IPS-15b (cell line): ENCODE data around the gene NCF2.

Experiments used
- H3K27me3 ChIP-seq: one replicate; pipeline ENCODE4 v1.6.1; 2013; ENCODE audit warnings: low read length; ENCODE audit not compliant: control insufficient read depth, insufficient read depth
- H3K36me3 ChIP-seq: one replicate; pipeline ENCODE4 v1.6.1; 2013; ENCODE audit warnings: low read length; ENCODE audit not compliant: control insufficient read depth, insufficient read depth
- H3K4me1 ChIP-seq: one replicate; pipeline ENCODE4 v1.6.1; 2013; ENCODE audit warnings: mild to moderate bottlenecking, low read length; ENCODE audit not compliant: control insufficient read depth, insufficient read depth
- H3K4me3 ChIP-seq: one replicate; pipeline ENCODE4 v1.5.1; 2013; ENCODE audit warnings: low read depth, low read length
- H3K9ac ChIP-seq: one replicate; pipeline ENCODE4 v1.6.1; 2013; ENCODE audit warnings: low read depth, mild to moderate bottlenecking, low read length
- H3K9me3 ChIP-seq: one replicate; pipeline ENCODE4 v1.6.1; 2013; ENCODE audit warnings: mild to moderate bottlenecking, low read length; ENCODE audit not compliant: control insufficient read depth, insufficient read depth

The NCF2 gene

DNA sequence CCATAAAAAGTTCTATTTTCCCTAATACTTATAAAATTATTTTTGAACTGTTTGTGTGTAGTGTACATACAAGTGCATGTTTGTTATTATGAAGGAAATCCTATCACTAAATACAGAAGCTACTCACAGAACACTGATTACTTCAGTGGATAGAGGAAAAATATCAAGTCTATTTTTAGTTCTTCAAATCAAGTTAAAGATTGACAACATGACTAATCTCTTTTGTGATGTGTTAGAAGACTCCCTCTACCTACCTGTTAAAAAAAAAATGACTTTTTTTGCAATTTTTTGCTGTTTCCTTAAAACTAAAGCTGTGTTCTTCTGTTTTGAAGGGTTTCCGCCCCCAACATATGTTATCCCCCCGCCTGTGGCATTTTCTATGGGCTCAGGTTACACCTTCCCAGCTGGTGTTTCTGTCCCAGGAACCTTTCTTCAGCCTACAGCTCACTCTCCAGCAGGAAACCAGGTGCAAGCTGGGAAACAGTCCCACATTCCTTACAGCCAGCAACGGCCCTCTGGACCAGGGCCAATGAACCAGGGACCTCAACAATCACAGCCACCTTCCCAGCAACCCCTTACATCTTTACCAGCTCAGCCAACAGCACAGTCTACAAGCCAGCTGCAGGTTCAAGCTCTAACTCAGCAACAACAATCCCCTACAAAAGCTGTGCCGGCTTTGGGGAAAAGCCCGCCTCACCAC lies 45.5 kb downstream of the NCF2 start:
- H3K4me1 ChIP-seq = peaks cover 12% of the 10 kb centered on the region
- H3K36me3 ChIP-seq = peaks cover 30% of the 10 kb centered on the region
- H3K27me3 ChIP-seq = no peaks in the 10 kb centered on the region
- no peak overlapping the region for H3K4me3 ChIP-seq
- H3K9me3 ChIP-seq = no peaks in the 10 kb centered on the region
- H3K9ac ChIP-seq = no peak overlapping the region

DNA sequence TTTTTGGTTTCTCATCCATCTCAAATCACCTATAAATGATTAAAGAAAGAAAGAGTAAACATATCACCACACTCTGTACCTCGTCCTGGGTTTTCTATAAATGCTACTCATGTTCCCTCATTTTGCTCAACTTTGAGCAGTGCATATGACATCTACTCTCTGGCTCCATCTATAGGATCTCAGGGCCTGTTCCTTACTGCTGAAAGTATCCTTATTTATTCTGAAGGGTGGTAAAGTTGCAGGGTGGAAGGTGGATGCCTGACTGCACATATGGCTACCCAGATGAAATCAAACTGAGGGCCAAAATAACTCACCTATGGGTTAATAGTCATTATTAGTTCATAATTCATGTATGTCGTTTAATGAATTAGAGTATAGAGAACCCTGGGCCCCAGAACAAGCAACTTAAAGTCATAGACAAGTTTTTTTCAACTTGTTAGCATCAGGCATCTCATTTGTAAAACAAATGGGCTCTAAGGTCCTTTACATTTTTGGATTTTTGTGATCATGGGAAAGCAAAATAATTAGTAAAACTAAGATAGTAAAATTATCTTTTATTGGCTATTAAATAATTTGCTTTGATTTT lies 46.5 kb downstream of the NCF2 start:
- Histone ChIP-seq H3K4me1 (peaks cover 12% of the 10 kb centered on the region), H3K4me3 (no peak overlapping the region), H3K9ac (no peak overlapping the region), H3K36me3 (peaks cover 25% of the 10 kb centered on the region), H3K27me3 (no peaks in the 10 kb centered on the region), H3K9me3 (no peaks in the 10 kb centered on the region)

DNA sequence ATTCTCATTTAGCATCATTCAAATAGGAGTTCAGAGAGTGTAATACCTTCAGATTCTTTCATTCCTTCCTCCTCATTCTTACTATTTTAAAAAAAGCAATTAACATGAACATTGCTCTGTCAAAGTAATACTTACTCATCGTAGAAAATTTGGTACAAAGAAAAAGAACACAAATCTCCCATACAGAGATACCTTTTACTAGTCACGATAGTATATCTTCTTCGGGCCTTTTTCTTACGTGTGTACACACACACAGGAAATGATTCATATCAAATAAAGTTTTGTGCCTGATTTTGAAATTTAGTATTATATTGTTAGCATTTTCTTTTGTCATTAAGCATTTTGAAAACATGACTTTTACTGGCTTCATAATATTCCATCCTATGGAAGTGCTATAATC lies 52.9 kb downstream of the NCF2 start:
- H3K4me3 ChIP-seq = no peak overlapping the region
- no peaks in the 10 kb centered on the region for H3K4me1 ChIP-seq
- no peak overlapping the region for H3K9ac ChIP-seq
- H3K27me3 ChIP-seq = no peaks in the 10 kb centered on the region
- peaks cover 11% of the 10 kb centered on the region for H3K36me3 ChIP-seq
- no peaks in the 10 kb centered on the region for H3K9me3 ChIP-seq

DNA sequence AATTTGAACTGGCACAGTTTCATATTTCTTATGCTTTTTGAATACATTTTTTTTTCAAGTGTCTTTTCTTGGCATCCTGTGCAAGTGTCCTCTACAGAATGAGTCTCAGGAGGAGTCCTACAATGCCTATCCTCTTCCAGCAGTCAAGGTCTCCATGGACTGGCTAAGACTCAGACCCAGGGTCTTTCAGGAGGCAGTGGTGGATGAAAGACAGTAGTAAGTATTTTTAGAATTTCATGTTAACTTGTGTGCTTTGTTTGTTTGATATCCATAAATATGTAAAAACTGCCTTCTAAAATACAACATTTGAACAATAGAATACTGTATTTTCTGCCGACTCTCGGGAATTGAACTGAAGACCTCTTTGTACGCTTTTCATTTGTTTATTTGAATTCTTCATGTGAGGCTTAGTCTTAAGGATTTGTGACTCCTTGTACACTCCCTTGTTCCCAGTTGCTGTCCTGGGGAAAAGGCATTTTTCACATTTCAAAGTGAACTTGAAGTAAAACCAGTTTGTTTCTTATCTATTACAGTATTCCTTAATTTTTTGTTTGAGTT lies 56.6 kb downstream of the NCF2 start:
- no peaks in the 10 kb centered on the region for H3K27me3 ChIP-seq
- H3K36me3 ChIP-seq = peaks cover 5% of the 10 kb centered on the region
- no peak overlapping the region for H3K4me3 ChIP-seq
- no peaks in the 10 kb centered on the region for H3K9me3 ChIP-seq
- H3K4me1 ChIP-seq = no peaks in the 10 kb centered on the region
- H3K9ac ChIP-seq = no peak overlapping the region

DNA sequence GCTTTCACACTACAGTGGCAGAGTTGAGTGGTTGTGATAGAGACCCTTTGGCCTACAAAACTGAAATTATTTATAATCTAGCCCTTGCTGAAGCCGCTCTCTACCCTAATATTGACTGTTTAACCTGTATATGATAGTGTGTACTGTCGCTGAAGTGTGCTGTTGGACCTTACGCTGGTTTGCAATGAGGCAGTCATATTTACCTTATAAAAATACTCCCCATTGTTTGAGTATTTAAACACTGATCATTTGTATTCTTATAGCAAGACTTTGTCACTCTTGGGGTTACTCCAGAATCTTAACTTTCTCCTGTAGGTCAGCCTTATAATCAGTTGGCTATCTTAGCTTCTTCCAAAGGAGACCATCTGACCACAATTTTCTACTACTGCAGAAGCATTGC lies 61.7 kb downstream of the NCF2 start:
- Histone ChIP-seq H3K9ac (no peak overlapping the region), H3K4me3 (no peak overlapping the region), H3K4me1 (no peaks in the 10 kb centered on the region), H3K27me3 (no peaks in the 10 kb centered on the region), H3K9me3 (no peaks in the 10 kb centered on the region), H3K36me3 (peaks cover 5% of the 10 kb centered on the region)

DNA sequence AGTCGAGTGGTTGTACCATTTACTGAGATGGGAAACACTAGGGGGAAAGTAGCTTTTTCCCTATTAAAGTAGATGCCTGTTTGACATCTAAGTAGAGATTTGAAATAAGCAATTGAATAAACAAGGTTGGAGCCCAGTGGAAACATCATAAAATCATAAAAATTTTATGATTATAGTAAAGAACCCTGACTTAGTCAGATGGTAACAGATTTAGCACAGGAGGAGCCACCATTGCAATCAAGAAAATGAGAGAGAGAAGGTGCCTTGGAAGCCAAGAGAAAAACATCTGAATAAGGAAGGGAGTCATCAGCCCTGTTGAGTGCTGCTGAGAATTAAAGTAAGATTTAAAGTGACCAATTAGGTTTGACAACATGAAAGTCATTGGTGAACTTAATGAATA lies 68.2 kb downstream of the NCF2 start:
- Histone ChIP-seq H3K36me3 (peaks cover 8% of the 10 kb centered on the region), H3K4me1 (no peaks in the 10 kb centered on the region), H3K27me3 (no peaks in the 10 kb centered on the region), H3K9me3 (no peaks in the 10 kb centered on the region), H3K9ac (no peak overlapping the region), H3K4me3 (no peak overlapping the region)

DNA sequence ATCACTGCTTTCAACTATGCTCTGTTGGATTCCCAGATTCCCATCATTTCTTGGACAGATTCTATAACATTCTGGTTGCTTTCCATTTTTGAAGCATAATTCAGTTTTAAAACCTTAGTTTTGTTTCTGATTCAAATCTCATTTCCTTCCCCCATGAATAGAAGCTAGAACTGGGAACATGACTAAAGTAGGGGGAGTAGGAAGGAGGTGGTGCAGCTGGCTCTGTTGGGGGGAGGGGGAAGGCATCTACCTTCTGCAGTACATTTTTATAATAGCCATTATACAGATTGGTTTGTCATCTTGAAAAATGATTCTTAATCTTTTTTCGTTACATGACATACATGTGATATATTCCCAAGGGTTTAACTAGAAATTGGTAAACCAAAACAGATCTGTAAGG lies 69.9 kb downstream of the NCF2 start:
- Histone ChIP-seq H3K27me3 (no peaks in the 10 kb centered on the region), H3K4me3 (no peak overlapping the region), H3K36me3 (peaks cover 8% of the 10 kb centered on the region), H3K4me1 (no peaks in the 10 kb centered on the region), H3K9me3 (no peaks in the 10 kb centered on the region), H3K9ac (no peak overlapping the region)

DNA sequence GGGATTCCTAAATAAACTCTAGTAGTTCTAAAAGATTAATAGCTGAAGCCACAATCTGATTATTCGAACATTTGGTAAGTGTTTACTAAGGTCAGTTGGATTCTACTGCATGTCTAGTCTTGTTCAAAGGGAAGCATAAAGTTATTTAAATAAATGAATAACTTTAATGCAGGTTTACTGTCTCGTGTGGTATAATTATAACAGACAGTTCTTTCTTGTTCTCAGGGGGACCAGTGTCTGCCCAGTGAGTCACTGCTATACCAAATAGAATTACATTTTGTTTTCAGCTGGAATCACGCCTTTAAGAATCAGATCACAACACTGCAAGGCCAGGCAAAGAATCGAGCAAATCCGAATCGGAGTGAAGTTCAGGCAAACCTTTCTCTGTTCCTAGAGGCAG lies 72.9 kb downstream of the NCF2 start:
- H3K9ac ChIP-seq = no peak overlapping the region
- no peak overlapping the region for H3K4me3 ChIP-seq
- no peaks in the 10 kb centered on the region for H3K27me3 ChIP-seq
- peaks cover 8% of the 10 kb centered on the region for H3K36me3 ChIP-seq
- no peaks in the 10 kb centered on the region for H3K4me1 ChIP-seq
- H3K9me3 ChIP-seq = no peaks in the 10 kb centered on the region

DNA sequence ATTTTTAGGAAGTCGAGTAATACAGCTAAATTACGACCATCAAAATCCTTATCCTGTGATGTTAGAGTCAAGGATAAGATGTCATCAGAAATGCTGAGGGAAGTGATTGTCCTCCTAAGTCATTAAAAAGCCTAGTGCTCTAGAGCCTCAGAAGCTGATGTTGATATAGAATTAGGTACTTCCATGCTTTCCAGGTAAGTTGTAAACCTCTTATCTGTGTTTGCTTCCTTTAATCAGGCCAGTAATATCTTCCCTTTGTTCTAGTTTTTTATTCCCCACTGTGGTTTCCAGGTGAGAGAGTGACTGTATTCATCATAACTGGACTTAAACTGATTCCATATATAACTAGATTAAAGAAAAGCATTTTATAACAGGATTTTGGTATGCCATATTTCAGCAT lies 73.5 kb downstream of the NCF2 start:
- Histone ChIP-seq H3K27me3 (no peaks in the 10 kb centered on the region), H3K4me3 (no peak overlapping the region), H3K9ac (no peak overlapping the region), H3K36me3 (peaks cover 8% of the 10 kb centered on the region), H3K9me3 (no peaks in the 10 kb centered on the region), H3K4me1 (peaks cover under 1% of the 10 kb centered on the region)

DNA sequence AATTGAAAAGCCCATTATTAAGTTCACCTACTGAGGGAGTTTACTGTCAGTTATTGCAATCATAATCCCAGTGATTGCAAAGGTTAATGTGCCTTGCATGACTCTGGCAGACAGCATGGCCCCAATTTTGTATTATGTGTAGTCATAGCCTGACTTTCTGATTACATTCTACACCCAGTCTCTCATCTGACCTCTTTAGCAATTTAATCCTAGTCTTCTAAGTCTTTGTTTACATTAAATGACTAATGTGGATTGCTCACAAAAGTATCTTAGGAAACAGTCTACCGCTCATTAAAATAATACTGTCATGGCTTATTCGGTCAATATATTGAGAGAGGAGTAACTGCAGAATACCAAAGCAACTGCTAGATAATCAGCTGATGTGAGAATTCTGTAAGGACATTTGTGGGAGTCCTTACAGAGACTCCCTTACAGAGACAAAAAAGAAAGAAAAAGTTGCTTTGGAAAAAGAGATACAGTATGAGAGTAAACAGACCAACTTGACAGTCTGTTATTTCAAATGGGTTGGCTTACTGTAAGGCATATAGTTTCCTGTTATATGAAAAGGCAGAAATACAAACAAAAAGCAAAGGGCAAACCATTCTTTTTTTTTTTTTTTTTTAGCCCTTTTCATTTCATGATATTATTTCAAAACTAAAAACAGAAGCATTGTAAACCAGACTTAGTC lies 75.1 kb downstream of the NCF2 start:
- Histone ChIP-seq H3K36me3 (peaks cover 8% of the 10 kb centered on the region), H3K4me1 (peaks cover 8% of the 10 kb centered on the region), H3K9me3 (no peaks in the 10 kb centered on the region), H3K27me3 (no peaks in the 10 kb centered on the region), H3K4me3 (no peak overlapping the region), H3K9ac (no peak overlapping the region)

DNA sequence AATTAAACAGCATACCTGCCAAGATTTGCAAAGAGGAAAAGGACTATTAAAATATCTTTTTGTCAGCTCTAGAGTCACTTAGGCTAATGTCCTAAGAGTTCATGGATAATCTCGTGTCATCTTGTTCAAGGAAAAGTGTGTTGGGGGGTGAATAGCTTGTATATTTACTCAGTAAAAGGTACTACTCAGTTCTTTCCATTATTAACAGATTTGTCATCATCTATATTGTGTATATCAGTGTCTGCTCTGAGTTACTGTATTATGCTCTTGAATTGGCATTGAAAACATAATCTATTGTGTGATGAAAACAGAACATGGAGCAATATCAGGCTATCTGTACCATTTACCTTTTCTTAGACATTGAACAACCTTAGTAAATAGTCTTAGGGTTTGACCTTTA lies 76.0 kb downstream of the NCF2 start:
- H3K4me3 ChIP-seq = no peak overlapping the region
- no peaks in the 10 kb centered on the region for H3K27me3 ChIP-seq
- H3K4me1 ChIP-seq = peaks cover 8% of the 10 kb centered on the region
- no peaks in the 10 kb centered on the region for H3K9me3 ChIP-seq
- no peak overlapping the region for H3K9ac ChIP-seq
- H3K36me3 ChIP-seq = peaks cover 8% of the 10 kb centered on the region

DNA sequence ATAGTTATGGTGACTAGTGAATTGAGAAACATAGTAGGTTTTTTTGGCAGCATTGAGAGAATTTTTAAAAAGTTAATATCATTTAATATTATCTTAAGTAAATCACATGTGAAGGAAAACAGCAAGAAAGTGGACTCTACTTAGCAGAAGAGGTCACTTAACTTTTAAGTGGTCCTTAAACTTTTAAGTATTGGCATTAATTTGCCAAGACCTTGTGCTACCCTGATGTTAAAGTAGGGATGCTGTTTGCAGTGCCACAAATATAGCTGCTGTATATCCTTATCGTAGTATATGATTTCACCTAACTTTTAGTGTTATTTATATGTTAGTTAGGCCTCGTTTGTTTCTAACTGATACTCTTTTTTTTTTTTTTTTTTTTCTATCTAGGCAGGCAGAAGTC lies 77.8 kb downstream of the NCF2 start:
- Histone ChIP-seq H3K4me1 (peaks cover 8% of the 10 kb centered on the region), H3K9ac (no peak overlapping the region), H3K27me3 (no peaks in the 10 kb centered on the region), H3K9me3 (no peaks in the 10 kb centered on the region), H3K4me3 (no peak overlapping the region), H3K36me3 (peaks cover under 1% of the 10 kb centered on the region)
